T-cell (primary cell): ENCODE results near the gene SH3YL1. TPM values are rescaled to one million over a fixed set of nuclear protein-coding genes. Genes with fewer than 3 reads are reported as not detected.

Experiments used
- ATAC-seq, 4 experiments: fragments of 200-7000 bp in 3 of 4; fragments of 150-1000 bp in 1 of 4; cut with Tn5 transposase; replicated peaks in 1 of 4; 1 replicate in 3 of 4; 2 replicates in 1 of 4; pipeline ENCODE4 v1.10.0; 2021; ENCODE audit warnings: moderate library complexity in 3 of 4, mild to moderate bottlenecking in 2 of 4, moderate number of reproducible peaks in 1 of 4
- CTCF ChIA-PET, 2 donors: fragments of 300-600 bp; sonication (Branson Sonifier 250); formaldehyde crosslinking; loops; one replicate each; lab custom pipeline; 2022; ENCODE audit warnings: antibody characterized with exemption in 2 of 2; lab: Charles Lee
- POLR2A ChIA-PET, 2 donors: fragments of 300-600 bp; sonication (Branson Sonifier 250); formaldehyde crosslinking; loops; one replicate each; lab custom pipeline; 2022; ENCODE audit warnings: antibody characterized with exemption in 2 of 2; lab: Charles Lee
- DNase-seq, 35 experiments: peaks; one replicate each; pipeline versions ENCODE4 v3.0.0 to v3.0.0-alpha.2; 2013 to 2023
- H3K27ac ChIP-seq: one replicate; pipeline ENCODE4 v1.5.1; 2013; ENCODE audit warnings: low read length
- H3K27me3 ChIP-seq, 2 experiments: replicated peaks in 1 of 2; 1 replicate in 1 of 2; 2 replicates in 1 of 2; pipeline versions ENCODE4 v1.6.1 to v1.7.0; 2013; ENCODE audit warnings: low read length in 1 of 2, mixed read lengths in 1 of 2; ENCODE audit not compliant: control insufficient read depth in 2 of 2, insufficient read depth in 2 of 2; ENCODE audit errors: extremely low read depth in 1 of 2
- H3K36me3 ChIP-seq, 2 donors: 1 replicate in 1 of 2; 2 replicates in 1 of 2; pipeline versions ENCODE4 v1.6.1 to v1.7.0; 2013; ENCODE audit warnings: low read length in 1 of 2; ENCODE audit not compliant: control insufficient read depth in 2 of 2, insufficient read depth in 1 of 2; ENCODE audit errors: extremely low read depth in 1 of 2
- H3K4me1 ChIP-seq, 2 experiments: 1 replicate in 1 of 2; 2 replicates in 1 of 2; pipeline versions ENCODE4 v1.6.1 to v1.7.0; 2013; ENCODE audit warnings: low read length in 2 of 2, mixed read lengths in 1 of 2; ENCODE audit not compliant: insufficient read depth in 2 of 2, control insufficient read depth in 1 of 2; ENCODE audit errors: extremely low read depth in 1 of 2
- H3K4me3 ChIP-seq, 2 donors: 1 replicate in 1 of 2; 2 replicates in 1 of 2; pipeline versions ENCODE4 v1.5.1 to v1.7.0; 2013; ENCODE audit warnings: mild to moderate bottlenecking in 2 of 2, low read length in 1 of 2, moderate library complexity in 1 of 2; ENCODE audit not compliant: control insufficient read depth in 1 of 2; ENCODE audit errors: extremely low read depth in 1 of 2
- H3K9me3 ChIP-seq: 2 replicates; pipeline ENCODE4 v1.7.0; 2013
- H3K27ac Mint-ChIP-seq, 2 donors: one replicate each; pipeline ENCODE4 v1.8.0; 2020 to 2021; ENCODE audit warnings: mild to moderate bottlenecking in 2 of 2, mixed read lengths in 2 of 2
- H3K27me3 Mint-ChIP-seq, 2 donors: one replicate each; pipeline ENCODE4 v1.8.0; 2021 to 2022; ENCODE audit warnings: mixed read lengths in 2 of 2
- H3K36me3 Mint-ChIP-seq: one replicate; pipeline ENCODE4 v1.8.0; 2021; ENCODE audit warnings: mixed read lengths
- H3K4me1 Mint-ChIP-seq, 3 donors: one replicate each; pipeline ENCODE4 v1.8.0; 2020 to 2022; ENCODE audit warnings: mixed read lengths in 3 of 3, mild to moderate bottlenecking in 1 of 3
- H3K4me3 Mint-ChIP-seq, 3 donors: one replicate each; pipeline ENCODE4 v1.8.0; 2020 to 2022; ENCODE audit warnings: mild to moderate bottlenecking in 3 of 3, mixed read lengths in 3 of 3, moderate library complexity in 3 of 3
- H3K9me3 Mint-ChIP-seq, 3 donors: one replicate each; pipeline ENCODE4 v1.8.0; 2020 to 2022; ENCODE audit warnings: mixed read lengths in 3 of 3
- WGBS: methylation state at CpG from one replicate; pipeline ENCODE4 v1.1.5; 2013; ENCODE audit warnings: missing lambda C conversion rate; ENCODE audit not compliant: insufficient coverage; 5-methylcytosine and 5-hydroxymethylcytosine counted together
- total RNA-seq, 35 experiments: library from RNA in 6 of 35; stranded (reverse) in 6 of 35; fragments of 120-200 nt in 1 of 35; gene quantifications; one replicate each; pipeline versions ENCODE4 v1.2.1 to v1.2.4 and lab custom pipeline; 2013 to 2026

Gene SH3YL1
- total RNA-seq, 5 donors from 2014 or later (not counting 1 experiment from before 2014, with no cell fraction given) = 54.8 to 71.4 (median 59.9) TPM

- POLR2A ChIA-PET = no interaction called here
- no peak for ATAC-seq
- no peak overlapping the region for H3K27ac Mint-ChIP-seq
Observed at GRCh38 chr2:278312-278926, 14.6 kb upstream of the SH3YL1 start.

GRCh38 chr2:275466-275865 is 11.6 kb upstream of the SH3YL1 start:
- ATAC-seq (no peak), DNase-seq (no peak)
- CTCF ChIA-PET = no interaction called here
- no peaks in the 10 kb centered on the region for H3K27me3 ChIP-seq
- H3K36me3 ChIP-seq = peaks cover 18 to 81% of the 10 kb centered on the region in 2 donors
- Mint-ChIP-seq H3K9me3 (no peaks in the 10 kb centered on the region), H3K36me3 (peaks cover 63% of the 10 kb centered on the region), H3K27me3 (no peaks in the 10 kb centered on the region), H3K4me1 (peaks cover 11 to 20% (median 20%) of the 10 kb centered on the region in 3 donors), H3K27ac (no peak overlapping the region), H3K4me3 (no peak overlapping the region)
- no peaks in the 10 kb centered on the region for H3K4me1 ChIP-seq
- no CpG with 5 or more reads among the region's 6 CpGs for WGBS
- POLR2A ChIA-PET = no interaction called here
- H3K27ac ChIP-seq = no peak overlapping the region
- no peaks in the 10 kb centered on the region for H3K9me3 ChIP-seq
- no peak overlapping the region for H3K4me3 ChIP-seq

More at GRCh38 chr2:278312-278926, 14.6 kb upstream of the SH3YL1 start:
- peaks cover 0 to 4% (median 4%) of the 10 kb centered on the region in 3 donors for H3K4me1 Mint-ChIP-seq
- Histone ChIP-seq H3K4me1 (no peaks in the 10 kb centered on the region), H3K27me3 (no peaks in the 10 kb centered on the region), H3K4me3 (no peak overlapping the region), H3K36me3 (peaks cover 22 to 76% of the 10 kb centered on the region in 2 donors), H3K27ac (no peak overlapping the region), H3K9me3 (no peaks in the 10 kb centered on the region)
- H3K36me3 Mint-ChIP-seq = peaks cover 65% of the 10 kb centered on the region
- no peaks in the 10 kb centered on the region for H3K9me3 Mint-ChIP-seq
- CTCF ChIA-PET = no interaction called here
- DNase-seq = no peak
- H3K27me3 Mint-ChIP-seq = no peaks in the 10 kb centered on the region
- 74% methylated on average over 2 of the region's 2 CpGs for WGBS
- no peak overlapping the region for H3K4me3 Mint-ChIP-seq

GRCh38 chr2:274503-274902 is 10.7 kb upstream of the SH3YL1 start:
- Mint-ChIP-seq H3K27me3 (no peaks in the 10 kb centered on the region), H3K36me3 (peaks cover 66% of the 10 kb centered on the region), H3K9me3 (no peaks in the 10 kb centered on the region), H3K27ac (no peak overlapping the region), H3K4me3 (no peak overlapping the region), H3K4me1 (peaks cover 21 to 29% (median 29%) of the 10 kb centered on the region in 3 donors)
- WGBS = no CpG with 5 or more reads among the region's 3 CpGs
- ATAC-seq = no peak
- Histone ChIP-seq H3K27ac (no peak overlapping the region), H3K27me3 (no peaks in the 10 kb centered on the region), H3K4me3 (no peak overlapping the region), H3K36me3 (peaks cover 18 to 75% of the 10 kb centered on the region in 2 donors), H3K4me1 (no peaks in the 10 kb centered on the region), H3K9me3 (no peaks in the 10 kb centered on the region)
- POLR2A ChIA-PET = no interaction called here
- CTCF ChIA-PET = no interaction called here
- no peak for DNase-seq

GRCh38 chr2:273333-273732 is 9.5 kb upstream of the SH3YL1 start:
- ChIA-PET POLR2A (no interaction called here), CTCF (no interaction called here)
- Mint-ChIP-seq H3K4me3 (no peak overlapping the region), H3K36me3 (peaks cover 58% of the 10 kb centered on the region), H3K9me3 (no peaks in the 10 kb centered on the region), H3K4me1 (peaks cover 32 to 40% (median 39%) of the 10 kb centered on the region in 3 donors), H3K27ac (no peak overlapping the region), H3K27me3 (no peaks in the 10 kb centered on the region)
- no peak for ATAC-seq
- H3K4me1 ChIP-seq = no peaks in the 10 kb centered on the region
- WGBS = 44% methylated on average over 4 of the region's 6 CpGs
- H3K36me3 ChIP-seq = peaks cover 16 to 69% of the 10 kb centered on the region in 2 donors
- H3K27ac ChIP-seq = no peak overlapping the region
- H3K27me3 ChIP-seq = no peaks in the 10 kb centered on the region
- DNase-seq = no peak
- H3K9me3 ChIP-seq = no peaks in the 10 kb centered on the region
- H3K4me3 ChIP-seq = no peak overlapping the region

GRCh38 chr2:271917-272316 is 8.1 kb upstream of the SH3YL1 start:
- Histone ChIP-seq H3K9me3 (no peaks in the 10 kb centered on the region), H3K27me3 (no peaks in the 10 kb centered on the region), H3K4me3 (no peak overlapping the region), H3K27ac (no peak overlapping the region), H3K36me3 (peaks cover 15 to 61% of the 10 kb centered on the region in 2 donors), H3K4me1 (no peaks in the 10 kb centered on the region)
- Mint-ChIP-seq H3K27ac (no peak overlapping the region), H3K9me3 (no peaks in the 10 kb centered on the region), H3K4me3 (no peak overlapping the region), H3K27me3 (no peaks in the 10 kb centered on the region), H3K36me3 (peaks cover 48% of the 10 kb centered on the region), H3K4me1 (peaks cover 45 to 54% (median 52%) of the 10 kb centered on the region in 3 donors)
- ChIA-PET CTCF (interaction anchor here in 1 of 2 donors (0.6 kb wide), 1 partner anchor 10 kb away, joined by 3 read pairs; no protein-coding TSS in a partner anchor), POLR2A (no interaction called here)
- ATAC-seq = no peak
- DNase-seq = no peak
- WGBS = 95% methylated on average over 9 of the region's 12 CpGs

- Mint-ChIP-seq H3K9me3 (no peaks in the 10 kb centered on the region), H3K4me3 (no peak overlapping the region), H3K36me3 (peaks cover 41% of the 10 kb centered on the region), H3K4me1 (peaks cover 50 to 63% (median 61%) of the 10 kb centered on the region in 3 donors), H3K27me3 (no peaks in the 10 kb centered on the region), H3K27ac (no peak overlapping the region)
- ATAC-seq (no peak), DNase-seq (no peak)
- peaks cover 6 to 51% of the 10 kb centered on the region in 2 donors for H3K36me3 ChIP-seq
- ChIA-PET CTCF (no interaction called here), POLR2A (no interaction called here)
- 94% methylated on average over 2 of the region's 4 CpGs for WGBS
- H3K4me3 ChIP-seq = no peak overlapping the region
- H3K4me1 ChIP-seq = peaks cover 3 to 8% of the 10 kb centered on the region in 2 experiments
- no peaks in the 10 kb centered on the region for H3K9me3 ChIP-seq
- no peaks in the 10 kb centered on the region for H3K27me3 ChIP-seq
- H3K27ac ChIP-seq = no peak overlapping the region
Observed at GRCh38 chr2:270861-271260, 7.0 kb upstream of the SH3YL1 start.
